Measurements from ENCODE around the gene KIF3C.

KIF3C gene

GRCh38 chr2:25899404-25899970, 82.8 kb downstream of the KIF3C start:
- ChIA-PET POLR2A (no interaction called here), CTCF (interaction anchor here (0.7 kb wide), 1 partner anchor 51 kb away, joined by 3 read pairs; no protein-coding TSS in a partner anchor)
- Histone ChIP-seq H3K4me3 (ENCODE audit: low read depth, low read length) (no peak overlapping the region), H3K4me1 (ENCODE audit: control insufficient read depth, insufficient read depth, low read length) (no peaks in the 10 kb centered on the region), H3K27ac (ENCODE audit: extremely low read depth, low read depth, low read length) (no peak overlapping the region), H3K36me3 (ENCODE audit: control insufficient read depth in 2 of 2, insufficient read depth in 1 of 2, low read length in 2 of 2) (no peaks in the 10 kb centered on the region), H3K9me3 (ENCODE audit: control insufficient read depth, insufficient read depth, low read depth, low read length) (no peaks in the 10 kb centered on the region)
- no peak for TF ChIP-seq ZBTB10 (tag by site-specific recombination; IDR thresholded peaks at IDR 0.05)
- TF ChIP-seq REST (tag by site-specific recombination; IDR thresholded peaks at IDR 0.05): no peak
- no peak for TF ChIP-seq ZNF394 (tag by site-specific recombination; IDR thresholded peaks at IDR 0.05; ENCODE audit: borderline replicate concordance)
- no peak for TF ChIP-seq ZNF624 (tag by site-specific recombination; IDR thresholded peaks at IDR 0.05)
- TF ChIP-seq ZNF623 (tag by site-specific recombination; IDR thresholded peaks at IDR 0.05): no peak
- no peak for TF ChIP-seq ZNF16 (tag by site-specific recombination; IDR thresholded peaks at IDR 0.05; ENCODE audit: low read depth)
- TF ChIP-seq ZSCAN16 (tag by site-specific recombination; IDR thresholded peaks at IDR 0.05): no peak
- no peak for TF ChIP-seq ZBTB11 (tag by site-specific recombination; conservative IDR thresholded peaks at IDR 0.05; ENCODE audit: low read depth)
- TF ChIP-seq ZNF398 (tag by site-specific recombination; IDR thresholded peaks at IDR 0.05): no peak
- TF ChIP-seq ZNF621 (tag by site-specific recombination; IDR thresholded peaks at IDR 0.05): no peak
- TF ChIP-seq ZNF830 (tag by site-specific recombination; IDR thresholded peaks at IDR 0.05; ENCODE audit: low read depth): no peak
- no peak for TF ChIP-seq SALL2 (tag by site-specific recombination; IDR thresholded peaks at IDR 0.05; ENCODE audit: borderline replicate concordance)
- no peak for TF ChIP-seq ZNF518A (tag by site-specific recombination; conservative IDR thresholded peaks at IDR 0.05; ENCODE audit: low read depth)
- TF ChIP-seq ZNF629 (tag by site-specific recombination; IDR thresholded peaks at IDR 0.05): no peak
- no peak for TF ChIP-seq ZIC2 (tag by site-specific recombination; IDR thresholded peaks at IDR 0.05)
- TF ChIP-seq GLIS2 (tag by site-specific recombination; IDR thresholded peaks at IDR 0.05): no peak

All from HEK293 (cell line).